ENCODE results near the gene ENDOV.

- TF ChIP-seq, protein P1, sequence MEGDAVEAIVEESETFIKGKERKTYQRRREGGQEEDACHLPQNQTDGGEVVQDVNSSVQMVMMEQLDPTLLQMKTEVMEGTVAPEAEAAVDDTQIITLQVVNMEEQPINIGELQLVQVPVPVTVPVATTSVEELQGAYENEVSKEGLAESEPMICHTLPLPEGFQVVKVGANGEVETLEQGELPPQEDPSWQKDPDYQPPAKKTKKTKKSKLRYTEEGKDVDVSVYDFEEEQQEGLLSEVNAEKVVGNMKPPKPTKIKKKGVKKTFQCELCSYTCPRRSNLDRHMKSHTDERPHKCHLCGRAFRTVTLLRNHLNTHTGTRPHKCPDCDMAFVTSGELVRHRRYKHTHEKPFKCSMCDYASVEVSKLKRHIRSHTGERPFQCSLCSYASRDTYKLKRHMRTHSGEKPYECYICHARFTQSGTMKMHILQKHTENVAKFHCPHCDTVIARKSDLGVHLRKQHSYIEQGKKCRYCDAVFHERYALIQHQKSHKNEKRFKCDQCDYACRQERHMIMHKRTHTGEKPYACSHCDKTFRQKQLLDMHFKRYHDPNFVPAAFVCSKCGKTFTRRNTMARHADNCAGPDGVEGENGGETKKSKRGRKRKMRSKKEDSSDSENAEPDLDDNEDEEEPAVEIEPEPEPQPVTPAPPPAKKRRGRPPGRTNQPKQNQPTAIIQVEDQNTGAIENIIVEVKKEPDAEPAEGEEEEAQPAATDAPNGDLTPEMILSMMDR (IDR thresholded peaks at IDR 0.05): no peak
- TF ChIP-seq EZH2phosphoT487 (IDR thresholded peaks at IDR 0.05): no peak
Measured at GRCh38 chr17:80423536-80424225, 8.7 kb downstream of the ENDOV start.
